Uterus (tissue), 4 donors: Measurements from ENCODE around the gene HNRNPK. TPM values are rescaled to one million over a fixed set of nuclear protein-coding genes. Genes with fewer than 3 reads are reported as not detected.
A peak's percentile ranks its signal among the peaks of the same experiment; 100 is the strongest.

Experiments used
- DNase-seq, 2 donors: peaks; one replicate each; pipeline ENCODE4 v3.0.0-alpha.2; 2019 to 2020
- H3K27ac ChIP-seq, 2 donors: fragments of 200-600 bp; sonication (generic); 1 replicate in 1 of 2; 2 replicates in 1 of 2; pipeline ENCODE4 v1.5.1; 2016 to 2018
- H3K27me3 ChIP-seq, 2 donors: fragments of 200-600 bp; sonication (generic); one replicate each; pipeline ENCODE4 v1.5.1; 2018 to 2019; ENCODE audit warnings: control low read depth in 1 of 2
- H3K36me3 ChIP-seq, 2 donors: fragments of 200-600 bp; sonication (generic); one replicate each; pipeline ENCODE4 v1.5.1; 2019; ENCODE audit warnings: control low read depth in 1 of 2
- H3K4me1 ChIP-seq, 2 donors: fragments of 200-600 bp; sonication (generic); one replicate each; pipeline ENCODE4 v1.5.1; 2018 to 2019; ENCODE audit warnings: control low read depth in 1 of 2
- H3K4me3 ChIP-seq, 2 donors: fragments of 200-600 bp; sonication (generic); 1 replicate in 1 of 2; 2 replicates in 1 of 2; pipeline ENCODE4 v1.5.1; 2018 to 2019; ENCODE audit warnings: mild to moderate bottlenecking in 1 of 2
- H3K9me3 ChIP-seq, 2 donors: fragments of 200-600 bp; sonication (generic); one replicate each; pipeline ENCODE4 v1.5.1; 2019; ENCODE audit warnings: control low read depth in 1 of 2
- POLR2A ChIP-seq, 2 donors: fragments of 450-650 bp; IDR thresholded peaks; one replicate each; pipeline ENCODE4 v1.6.1; 2016; ENCODE audit warnings: antibody characterized with exemption in 2 of 2, mild to moderate bottlenecking in 1 of 2, moderate library complexity in 1 of 2
- intact Hi-C: fragments of 100-400 bp; cut with DNase I; formaldehyde crosslinking; loops from one replicate; pipeline ENCODE4 v1.15.1; 2023; ENCODE audit warnings: low total_unique reads
- total RNA-seq, 4 donors: library from RNA; depleted of rRNA in 3 of 4; stranded (reverse); fragments of >200 nt in 3 of 4; gene quantifications; one replicate each; pipeline versions ENCODE4 v1.1.0 to v1.2.4, GENCODE V29; 2014 to 2023
- TF ChIP-seq, protein P1 (sequence below), 4 experiments: fragments of 200-600 bp in 2 of 4; fragments of 450-650 bp in 2 of 4; sonication (generic) in 2 of 4; IDR thresholded peaks; one replicate each; pipeline ENCODE4 v1.5.1; 2016 to 2019; ENCODE audit warnings: antibody characterized with exemption in 4 of 4, mild to moderate bottlenecking in 2 of 4, moderate library complexity in 1 of 4
- donor health status: DM: yes; HTN: yes; CAD: no.

The HNRNPK gene
- total RNA-seq, 4 donors from 2014 or later = 205 to 785 (median 450) TPM

DNA sequence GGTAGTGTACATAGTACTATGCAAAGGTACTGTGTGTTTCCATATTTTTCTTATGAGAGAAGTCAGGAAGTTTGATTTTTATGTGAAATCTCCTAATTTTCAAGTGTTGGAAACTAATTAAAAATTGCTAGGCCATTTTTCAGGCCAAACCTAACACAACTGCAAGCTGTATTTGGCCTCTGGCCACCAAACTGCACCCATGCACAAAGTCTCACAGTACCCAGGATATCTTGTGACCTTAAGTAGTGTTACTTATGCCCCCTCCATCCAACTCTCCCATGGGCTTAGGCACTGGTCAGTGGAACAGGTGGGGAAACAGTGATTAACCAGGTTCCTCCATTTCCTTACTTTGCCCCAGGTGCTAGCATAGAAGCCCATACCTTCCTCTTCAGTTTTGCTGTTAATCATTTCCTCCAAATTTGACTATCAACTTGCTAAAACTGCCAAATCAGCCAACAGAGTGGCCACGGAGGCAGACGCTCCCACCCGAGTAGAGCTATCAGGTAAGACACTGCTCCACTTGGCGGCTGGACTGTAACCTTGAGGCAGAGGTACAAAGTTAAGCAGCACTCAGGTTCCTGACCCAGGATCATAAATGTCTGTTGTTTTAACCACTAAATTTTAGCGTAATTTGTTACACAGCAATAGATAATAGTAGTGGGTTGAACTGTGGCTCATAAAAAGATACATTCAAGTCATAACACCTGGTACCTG lies 39.3 kb downstream of the HNRNPK start:
- Histone ChIP-seq H3K27me3 (no peaks in the 10 kb centered on the region), H3K27ac (no peak overlapping the region), H3K36me3 (no peaks in the 10 kb centered on the region), H3K9me3 (no peaks in the 10 kb centered on the region), H3K4me3 (no peak overlapping the region), H3K4me1 (no peaks in the 10 kb centered on the region)
- intact Hi-C loops = no loop called here
- no peak for DNase-seq
- TF ChIP-seq, protein P1, sequence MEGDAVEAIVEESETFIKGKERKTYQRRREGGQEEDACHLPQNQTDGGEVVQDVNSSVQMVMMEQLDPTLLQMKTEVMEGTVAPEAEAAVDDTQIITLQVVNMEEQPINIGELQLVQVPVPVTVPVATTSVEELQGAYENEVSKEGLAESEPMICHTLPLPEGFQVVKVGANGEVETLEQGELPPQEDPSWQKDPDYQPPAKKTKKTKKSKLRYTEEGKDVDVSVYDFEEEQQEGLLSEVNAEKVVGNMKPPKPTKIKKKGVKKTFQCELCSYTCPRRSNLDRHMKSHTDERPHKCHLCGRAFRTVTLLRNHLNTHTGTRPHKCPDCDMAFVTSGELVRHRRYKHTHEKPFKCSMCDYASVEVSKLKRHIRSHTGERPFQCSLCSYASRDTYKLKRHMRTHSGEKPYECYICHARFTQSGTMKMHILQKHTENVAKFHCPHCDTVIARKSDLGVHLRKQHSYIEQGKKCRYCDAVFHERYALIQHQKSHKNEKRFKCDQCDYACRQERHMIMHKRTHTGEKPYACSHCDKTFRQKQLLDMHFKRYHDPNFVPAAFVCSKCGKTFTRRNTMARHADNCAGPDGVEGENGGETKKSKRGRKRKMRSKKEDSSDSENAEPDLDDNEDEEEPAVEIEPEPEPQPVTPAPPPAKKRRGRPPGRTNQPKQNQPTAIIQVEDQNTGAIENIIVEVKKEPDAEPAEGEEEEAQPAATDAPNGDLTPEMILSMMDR (IDR thresholded peaks at IDR 0.05) = no peak
- TF ChIP-seq POLR2A (IDR thresholded peaks at IDR 0.05) = no peak

DNA sequence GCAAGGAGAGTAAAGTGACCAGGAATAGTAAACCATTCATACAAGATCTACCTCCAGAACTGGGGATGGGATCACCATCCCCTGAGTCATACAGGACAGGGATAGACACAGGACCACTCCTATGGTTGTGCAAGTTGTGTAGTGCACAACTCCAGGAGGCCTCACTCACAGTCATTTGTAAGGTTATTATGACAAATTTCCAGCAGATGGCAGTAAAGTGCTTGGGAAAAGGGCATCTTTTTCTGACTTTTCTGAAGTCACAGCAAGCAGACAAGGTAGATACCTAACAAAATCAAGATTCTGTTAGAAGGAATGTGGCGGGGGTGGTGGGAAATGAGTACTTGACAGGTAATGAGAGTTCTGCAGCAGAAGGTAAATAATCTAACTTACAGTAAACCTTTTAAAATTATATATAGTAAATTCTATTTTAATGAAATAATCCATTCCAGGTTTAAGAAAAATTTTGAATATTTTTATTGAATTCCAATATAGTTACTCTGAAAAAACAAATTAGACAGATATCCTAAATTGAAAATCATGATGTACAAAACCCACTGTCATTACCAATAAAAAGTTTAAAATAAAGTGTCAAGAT lies 42.1 kb downstream of the HNRNPK start:
- no peak for DNase-seq
- Histone ChIP-seq H3K4me1 (no peaks in the 10 kb centered on the region), H3K4me3 (no peak overlapping the region), H3K36me3 (no peaks in the 10 kb centered on the region), H3K27ac (no peak overlapping the region), H3K9me3 (no peaks in the 10 kb centered on the region), H3K27me3 (no peaks in the 10 kb centered on the region)
- intact Hi-C loops = loop anchor here (5.0 to 10.0 kb wide), 2 partner anchors 47 to 324 kb away; partner anchors contain the start of genes HNRNPK and RMI1
- TF ChIP-seq, protein P1 (IDR thresholded peaks at IDR 0.05) = peak; percentile 49 to 78 (median 72)
- no peak for TF ChIP-seq POLR2A (IDR thresholded peaks at IDR 0.05)

DNA sequence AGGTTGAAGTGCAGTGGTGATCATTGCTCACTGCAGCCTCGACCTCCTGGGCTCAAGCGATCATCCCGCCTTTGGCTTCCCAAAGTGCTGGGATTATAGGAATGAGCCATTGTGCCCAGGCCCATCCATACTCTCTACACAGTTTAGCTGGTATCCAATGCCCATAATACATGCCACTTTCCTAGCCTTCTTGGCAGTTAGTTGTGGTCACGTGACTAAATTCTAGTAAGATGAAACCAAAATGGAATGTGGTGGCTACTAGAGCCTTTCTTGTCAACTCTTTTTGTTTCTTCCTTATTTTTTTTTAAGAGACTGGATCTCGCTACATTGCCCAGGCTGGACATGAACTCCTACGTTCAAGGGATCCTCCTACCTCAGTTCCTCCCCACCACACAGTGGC lies 43.5 kb downstream of the HNRNPK start:
- no peak for TF ChIP-seq POLR2A (IDR thresholded peaks at IDR 0.05)
- TF ChIP-seq, protein P1 (IDR thresholded peaks at IDR 0.05) = no peak
- H3K4me1 ChIP-seq = no peaks in the 10 kb centered on the region
- H3K27ac ChIP-seq = no peak overlapping the region
- H3K9me3 ChIP-seq = no peaks in the 10 kb centered on the region
- intact Hi-C loops = loop anchor here (5.0 to 10.0 kb wide), 2 partner anchors 48 to 326 kb away; partner anchors contain the start of genes HNRNPK and RMI1
- H3K36me3 ChIP-seq = no peaks in the 10 kb centered on the region
- DNase-seq = no peak
- H3K27me3 ChIP-seq = no peaks in the 10 kb centered on the region
- no peak overlapping the region for H3K4me3 ChIP-seq

DNA sequence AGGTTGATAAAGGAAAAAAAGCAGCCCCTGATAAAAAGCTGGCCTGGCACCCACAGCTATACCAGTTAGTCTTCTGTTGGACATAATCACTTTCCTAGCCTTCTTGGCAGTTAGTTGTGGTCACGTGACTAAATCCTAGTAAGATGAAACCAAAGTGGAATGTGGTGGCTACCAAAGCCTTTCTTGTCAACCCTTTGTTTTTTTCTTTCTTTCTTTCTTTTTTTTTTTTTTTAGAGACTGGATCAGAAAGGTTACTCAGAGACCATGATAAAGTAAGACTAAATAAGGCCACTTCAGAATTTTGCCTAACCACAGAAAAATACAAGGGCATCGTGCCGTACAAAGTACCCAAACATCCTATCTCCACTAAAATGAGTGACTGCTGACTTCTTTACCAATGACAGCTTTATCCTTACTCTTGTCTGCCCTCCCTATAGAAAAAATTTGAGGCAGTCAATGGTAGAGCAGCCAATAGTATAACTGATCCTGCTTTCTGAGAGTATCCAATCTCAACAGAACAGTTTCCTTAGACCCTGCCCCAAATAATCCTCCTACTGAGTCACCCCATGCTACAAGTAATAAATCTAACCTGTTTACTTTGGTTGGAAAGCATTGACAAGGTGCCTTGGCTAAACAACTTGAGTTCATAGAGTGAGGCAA lies 44.6 kb downstream of the HNRNPK start:
- Histone ChIP-seq H3K9me3 (no peaks in the 10 kb centered on the region), H3K36me3 (no peaks in the 10 kb centered on the region), H3K4me3 (no peak overlapping the region), H3K4me1 (no peaks in the 10 kb centered on the region), H3K27me3 (no peaks in the 10 kb centered on the region), H3K27ac (no peak overlapping the region)
- no peak for TF ChIP-seq POLR2A (IDR thresholded peaks at IDR 0.05)
- TF ChIP-seq, protein P1 (IDR thresholded peaks at IDR 0.05) = no peak
- intact Hi-C loops = loop anchor here (5.0 to 10.0 kb wide), 2 partner anchors 49 to 327 kb away; partner anchors contain the start of genes HNRNPK and RMI1
- DNase-seq = no peak
